Endothelial cell of umbilical vein (primary cell): ENCODE data around the gene PFKFB4.

Experiments
- CTCF ChIP-seq, 2 donors: IDR thresholded peaks; 1 replicate in 1 of 2; 2 replicates in 1 of 2; pipeline ENCODE4 v1.5.1; 2011; ENCODE audit warnings: low read length in 2 of 2, mild to moderate bottlenecking in 2 of 2, moderate library complexity in 2 of 2, control low read depth in 1 of 2, inconsistent platforms in 1 of 2, low read depth in 1 of 2; ENCODE audit not compliant: insufficient read depth in 1 of 2; ENCODE audit errors: extremely low read depth in 1 of 2
- EZH2 ChIP-seq: IDR thresholded peaks from 2 replicates; pipeline ENCODE4 v1.6.1; 2012; ENCODE audit warnings: borderline replicate concordance, low read depth, mild to moderate bottlenecking, moderate library complexity, low read length, inconsistent platforms; ENCODE audit not compliant: severe bottlenecking
- FOS ChIP-seq: IDR thresholded peaks from 2 replicates; pipeline ENCODE4 v1.6.1; 2011; ENCODE audit warnings: mild to moderate bottlenecking, low read length, moderate library complexity, borderline replicate concordance; ENCODE audit not compliant: insufficient read depth
- GATA2 ChIP-seq: IDR thresholded peaks from 2 replicates; pipeline ENCODE4 v1.7.0; 2011; ENCODE audit warnings: low read depth, mild to moderate bottlenecking, moderate library complexity, mixed read lengths, low read length; ENCODE audit not compliant: insufficient read length, insufficient read depth
- JUN ChIP-seq: IDR thresholded peaks from 2 replicates; pipeline ENCODE4 v1.6.1; 2011; ENCODE audit warnings: borderline replicate concordance, low read depth; ENCODE audit not compliant: insufficient read length, insufficient read depth
- MAX ChIP-seq: IDR thresholded peaks from 2 replicates; pipeline ENCODE4 v1.6.1; 2011; ENCODE audit not compliant: insufficient read depth, insufficient read length
- MYC ChIP-seq: IDR thresholded peaks from one replicate; pipeline ENCODE4 v1.6.1; 2011; ENCODE audit warnings: mild to moderate bottlenecking, low read depth, low read length
- POLR2A ChIP-seq: IDR thresholded peaks from 2 replicates; pipeline ENCODE4 v1.6.1; 2012; ENCODE audit warnings: low read depth, mild to moderate bottlenecking, control low read depth, low read length
- POLR2AphosphoS5 ChIP-seq: IDR thresholded peaks from 2 replicates; pipeline ENCODE4 v1.6.1; 2012; ENCODE audit warnings: low read depth, mild to moderate bottlenecking, control low read depth, low read length, moderate library complexity; ENCODE audit not compliant: insufficient read depth

GRCh38 chr3:48584836-48585235 lies 28.2 kb upstream of the PFKFB4 start:
- TF ChIP-seq POLR2A (no peak), CTCF (IDR thresholded peaks at IDR 0.05; ENCODE audit: extremely low read depth in 1 of 2, insufficient read depth in 1 of 2, low read depth in 1 of 2, low read length in 2 of 2) (no peak), POLR2AphosphoS5 (no peak), MAX (no peak), EZH2 (no peak), JUN (no peak), MYC (no peak), FOS (no peak), GATA2 (no peak)
